ENCODE results near the gene ABCB9. TPM values are rescaled to one million over a fixed set of nuclear protein-coding genes. Genes with fewer than 3 reads are reported as not detected.

Gene ABCB9
- total and polyA plus RNA-seq, 2 donors (not counting 1 experiment from before 2014, with no cell fraction given): 2.1 to 3.7 TPM

DNA sequence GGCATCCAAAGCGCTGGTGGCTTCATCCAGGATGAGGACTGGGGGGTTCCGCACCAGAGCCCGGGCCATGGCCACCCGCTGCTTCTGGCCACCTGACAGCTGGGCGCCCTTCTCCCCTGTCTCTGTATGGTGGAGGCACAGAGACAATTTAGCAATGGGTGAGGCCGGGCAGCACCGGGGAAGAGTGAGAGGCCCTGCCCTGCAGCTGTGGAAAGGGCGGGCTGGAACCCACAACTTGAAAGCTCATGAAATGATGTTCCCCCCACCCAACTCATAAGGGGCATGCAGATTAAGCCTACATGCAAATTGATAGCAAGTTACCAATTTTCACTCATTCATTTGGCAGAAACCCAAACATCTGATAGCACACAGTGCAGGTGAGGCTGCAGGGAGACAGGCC lies 34.1 kb downstream of the ABCB9 start:
- no peak overlapping the region for H3K4me2 ChIP-seq (replicated peaks; ENCODE audit: low read depth, low read length, poor library complexity, severe bottlenecking)
- H3K27ac ChIP-seq (ENCODE audit: low read length in 2 of 2): no peak overlapping the region
- peaks cover 19% of the 10 kb centered on the region for H3K4me1 Mint-ChIP-seq
- 90% methylated on average over 5 of the region's 8 CpGs for WGBS (ENCODE audit: insufficient coverage)
- DNase-seq (no peak), ATAC-seq (ENCODE audit: low read depth) (no peak)
- TF ChIP-seq CTCF (IDR thresholded peaks at IDR 0.05) (no peak), EZH2 (IDR thresholded peaks at IDR 0.05; ENCODE audit: borderline replicate concordance, insufficient read depth, low read depth, low read length, poor library complexity, severe bottlenecking) (no peak)
- H3K4me1 ChIP-seq (ENCODE audit: control insufficient read depth in 2 of 2, insufficient read depth in 2 of 2, low read length in 2 of 2): peaks cover 17 to 38% of the 10 kb centered on the region in 2 donors
- H2AFZ ChIP-seq (ENCODE audit: insufficient read depth, low read depth, low read length, poor library complexity, severe bottlenecking): no peak overlapping the region
- no peaks in the 10 kb centered on the region for H3K27me3 ChIP-seq (replicated peaks in 1 of 4; ENCODE audit: control extremely low read depth in 1 of 4, control insufficient read depth in 3 of 4, insufficient read depth in 4 of 4, low read length in 3 of 4)
- no peaks in the 10 kb centered on the region for H3K79me2 ChIP-seq (ENCODE audit: control insufficient read depth, insufficient read depth, low read length)
- no peaks in the 10 kb centered on the region for H3K9me3 Mint-ChIP-seq (ENCODE audit: insufficient read depth)
- no peak overlapping the region for H3K9ac ChIP-seq (ENCODE audit: low read length)
- peaks cover 0 to 5% (median 0%) of the 10 kb centered on the region in 3 donors for H3K9me3 ChIP-seq (ENCODE audit: control extremely low read depth in 1 of 3, control insufficient read depth in 2 of 3, insufficient read depth in 1 of 3, low read length in 2 of 3)
- H3K27me3 Mint-ChIP-seq: no peaks in the 10 kb centered on the region
- intact Hi-C loops (cut with micrococcal nuclease): no loop called here
- H3K36me3 ChIP-seq (replicated peaks in 1 of 2; ENCODE audit: control extremely low read depth in 1 of 2, control insufficient read depth in 1 of 2, extremely low read depth in 1 of 2, insufficient read depth in 2 of 2, low read length in 1 of 2): no peaks in the 10 kb centered on the region
- no peak overlapping the region for H3K4me3 Mint-ChIP-seq
- no peak overlapping the region for H3K4me3 ChIP-seq (ENCODE audit: control extremely low read depth in 1 of 5, extremely low read depth in 1 of 5, insufficient read depth in 1 of 5, low read depth in 2 of 5, low read length in 4 of 5)
- ChIA-PET CTCF (interaction anchor here (1.7 kb wide), 1 partner anchor 52 kb away, joined by 9 read pairs; no protein-coding TSS in a partner anchor), POLR2A (no interaction called here)
- no peak overlapping the region for H3K27ac Mint-ChIP-seq
- no peaks in the 10 kb centered on the region for H4K20me1 ChIP-seq (ENCODE audit: control insufficient read depth, insufficient read depth, low read length, poor library complexity, severe bottlenecking)

GRCh38 chr12:122929812-122930211 lies 36.5 kb downstream of the ABCB9 start:
- Histone ChIP-seq H3K4me2 (replicated peaks; ENCODE audit: low read depth, low read length, poor library complexity, severe bottlenecking) (no peak overlapping the region), H3K4me3 (ENCODE audit: control extremely low read depth in 1 of 5, extremely low read depth in 1 of 5, insufficient read depth in 1 of 5, low read depth in 2 of 5, low read length in 4 of 5) (no peak overlapping the region), H3K27me3 (replicated peaks in 1 of 4; ENCODE audit: control extremely low read depth in 1 of 4, control insufficient read depth in 3 of 4, insufficient read depth in 4 of 4, low read length in 3 of 4) (no peaks in the 10 kb centered on the region), H3K4me1 (ENCODE audit: control insufficient read depth in 2 of 2, insufficient read depth in 2 of 2, low read length in 2 of 2) (peaks cover 31 to 51% of the 10 kb centered on the region in 2 donors), H4K20me1 (ENCODE audit: control insufficient read depth, insufficient read depth, low read length, poor library complexity, severe bottlenecking) (no peaks in the 10 kb centered on the region), H3K36me3 (replicated peaks in 1 of 2; ENCODE audit: control extremely low read depth in 1 of 2, control insufficient read depth in 1 of 2, extremely low read depth in 1 of 2, insufficient read depth in 2 of 2, low read length in 1 of 2) (no peaks in the 10 kb centered on the region), H3K79me2 (ENCODE audit: control insufficient read depth, insufficient read depth, low read length) (no peaks in the 10 kb centered on the region), H3K9me3 (ENCODE audit: control extremely low read depth in 1 of 3, control insufficient read depth in 2 of 3, insufficient read depth in 1 of 3, low read length in 2 of 3) (peaks cover 0 to 2% (median 0%) of the 10 kb centered on the region in 3 donors), H2AFZ (ENCODE audit: insufficient read depth, low read depth, low read length, poor library complexity, severe bottlenecking) (no peak overlapping the region), H3K27ac (ENCODE audit: low read length in 2 of 2) (no peak overlapping the region), H3K9ac (ENCODE audit: low read length) (no peak overlapping the region)
- H3K27me3 Mint-ChIP-seq: no peaks in the 10 kb centered on the region
- no peaks in the 10 kb centered on the region for H3K9me3 Mint-ChIP-seq (ENCODE audit: insufficient read depth)
- TF ChIP-seq CTCF (IDR thresholded peaks at IDR 0.05): no peak
- no peak for TF ChIP-seq EZH2 (IDR thresholded peaks at IDR 0.05; ENCODE audit: borderline replicate concordance, insufficient read depth, low read depth, low read length, poor library complexity, severe bottlenecking)
- no peak for DNase-seq
- ChIA-PET CTCF (interaction anchor here (0.6 to 1.6 kb wide), 3 partner anchors 25 to 69 kb away, joined by 3 read pairs; no protein-coding TSS in a partner anchor), POLR2A (interaction anchor here (0.6 kb wide), 1 partner anchor 11 kb away, joined by 3 read pairs; no protein-coding TSS in a partner anchor)
- 96% methylated on average over 23 of the region's 23 CpGs for WGBS (ENCODE audit: insufficient coverage)
- ATAC-seq (ENCODE audit: low read depth): no peak
- intact Hi-C loops (cut with micrococcal nuclease): no loop called here
- peaks cover 33% of the 10 kb centered on the region for H3K4me1 Mint-ChIP-seq
- no peak overlapping the region for H3K27ac Mint-ChIP-seq
- H3K4me3 Mint-ChIP-seq: no peak overlapping the region

Measured in B cell (primary cell).